Astrocyte (in vitro differentiated cells and primary cell): ENCODE measurements around the gene SLC25A17. TPM values are rescaled to one million over a fixed set of nuclear protein-coding genes. Genes with fewer than 3 reads are reported as not detected.

ENCODE experiments used
- DNase-seq: peaks from one replicate; pipeline ENCODE4 v3.0.0-alpha.2; 2010; ENCODE audit warnings: low read depth
- FAIRE-seq: peaks from 2 replicates; lab custom pipeline; 2011; peaks lifted over from hg19 to GRCh38; lab: Jason Lieb, UNC
- H2AFZ ChIP-seq: 2 replicates; pipeline ENCODE4 v1.6.0; 2012; ENCODE audit warnings: low read depth, low read length, inconsistent platforms
- H3K27ac ChIP-seq: 2 replicates; pipeline ENCODE4 v1.5.1; 2011; ENCODE audit warnings: low read depth, low read length, inconsistent platforms
- H3K27me3 ChIP-seq: 2 replicates; pipeline ENCODE4 v1.6.0; 2011; ENCODE audit warnings: low read length, inconsistent platforms; ENCODE audit not compliant: insufficient read depth
- H3K36me3 ChIP-seq: 2 replicates; pipeline ENCODE4 v1.5.1; 2011; ENCODE audit warnings: low read length, inconsistent platforms; ENCODE audit not compliant: insufficient read depth
- H3K4me1 ChIP-seq: 2 replicates; pipeline ENCODE4 v1.5.1; 2011; ENCODE audit warnings: low read length, inconsistent platforms; ENCODE audit not compliant: insufficient read depth
- H3K4me2 ChIP-seq: 2 replicates; pipeline ENCODE4 v1.6.0; 2012; ENCODE audit warnings: low read length, inconsistent platforms
- H3K4me3 ChIP-seq: 2 replicates; pipeline ENCODE4 v1.5.1; 2011; ENCODE audit warnings: low read depth, mild to moderate bottlenecking, low read length, inconsistent platforms; ENCODE audit not compliant: insufficient read depth
- H3K79me2 ChIP-seq: 2 replicates; pipeline ENCODE4 v1.6.0; 2012; ENCODE audit warnings: mild to moderate bottlenecking, low read length, inconsistent platforms; ENCODE audit not compliant: insufficient read depth
- H3K9ac ChIP-seq: 2 replicates; pipeline ENCODE4 v1.6.0; 2012; ENCODE audit warnings: mild to moderate bottlenecking, low read length, inconsistent platforms
- H3K9me3 ChIP-seq: 2 replicates; pipeline ENCODE4 v1.5.1; 2012; ENCODE audit warnings: low read depth, mild to moderate bottlenecking, low read length, inconsistent platforms; ENCODE audit not compliant: insufficient read depth
- H4K20me1 ChIP-seq: 2 replicates; pipeline ENCODE4 v1.6.0; 2012; ENCODE audit warnings: low read length, inconsistent platforms; ENCODE audit not compliant: insufficient read depth
- H3K27ac Mint-ChIP-seq: one replicate; pipeline ENCODE4 v1.8.0; 2021; ENCODE audit warnings: mild to moderate bottlenecking, mixed read lengths; ENCODE audit not compliant: unreplicated experiment
- H3K27me3 Mint-ChIP-seq: one replicate; pipeline ENCODE4 v1.8.0; 2021; ENCODE audit warnings: low read depth, mixed read lengths; ENCODE audit not compliant: unreplicated experiment
- H3K36me3 Mint-ChIP-seq: one replicate; pipeline ENCODE4 v1.8.0; 2021; ENCODE audit warnings: low read depth, mixed read lengths; ENCODE audit not compliant: unreplicated experiment
- H3K4me1 Mint-ChIP-seq: one replicate; pipeline ENCODE4 v1.8.0; 2021; ENCODE audit warnings: low read depth, mixed read lengths; ENCODE audit not compliant: unreplicated experiment
- H3K4me3 Mint-ChIP-seq: one replicate; pipeline ENCODE4 v1.8.0; 2021; ENCODE audit warnings: mild to moderate bottlenecking, moderate library complexity, mixed read lengths; ENCODE audit not compliant: unreplicated experiment
- H3K9me3 Mint-ChIP-seq: one replicate; pipeline ENCODE4 v1.8.0; 2021; ENCODE audit warnings: mild to moderate bottlenecking, mixed read lengths; ENCODE audit not compliant: unreplicated experiment
- EZH2 ChIP-seq: IDR thresholded peaks from 2 replicates; pipeline ENCODE4 v1.6.1; 2012; ENCODE audit warnings: mild to moderate bottlenecking, low read length, inconsistent platforms; ENCODE audit not compliant: insufficient read depth
- total RNA-seq: library from RNA; stranded (reverse); gene quantifications from 2 replicates; pipeline ENCODE4 v1.2.1, GENCODE V29; 2021
- TF ChIP-seq, protein P1 (sequence below): IDR thresholded peaks from 2 replicates; pipeline ENCODE4 v1.5.1; 2011; ENCODE audit warnings: low read depth, mild to moderate bottlenecking, inconsistent platforms, low read length, moderate library complexity; ENCODE audit not compliant: insufficient read depth

Gene SLC25A17
- total RNA-seq, 1 donor from 2014 or later: 24.8 TPM

GRCh38 chr22:40855071-40855978 is 36.2 kb upstream of the SLC25A17 start:
- peak overlapping the region; percentile 97 for H3K27ac ChIP-seq
- peak overlapping the region; percentile 87 for H3K4me3 ChIP-seq
- Mint-ChIP-seq H3K4me3 (peak overlapping the region; percentile 99), H3K27me3 (no peaks in the 10 kb centered on the region), H3K9me3 (no peaks in the 10 kb centered on the region), H3K27ac (peak overlapping the region; percentile 100), H3K36me3 (peaks cover 2% of the 10 kb centered on the region), H3K4me1 (peaks cover 34% of the 10 kb centered on the region)
- peaks cover 96% of the 10 kb centered on the region for H3K79me2 ChIP-seq
- H2AFZ ChIP-seq: no peak overlapping the region
- TF ChIP-seq, protein P1, sequence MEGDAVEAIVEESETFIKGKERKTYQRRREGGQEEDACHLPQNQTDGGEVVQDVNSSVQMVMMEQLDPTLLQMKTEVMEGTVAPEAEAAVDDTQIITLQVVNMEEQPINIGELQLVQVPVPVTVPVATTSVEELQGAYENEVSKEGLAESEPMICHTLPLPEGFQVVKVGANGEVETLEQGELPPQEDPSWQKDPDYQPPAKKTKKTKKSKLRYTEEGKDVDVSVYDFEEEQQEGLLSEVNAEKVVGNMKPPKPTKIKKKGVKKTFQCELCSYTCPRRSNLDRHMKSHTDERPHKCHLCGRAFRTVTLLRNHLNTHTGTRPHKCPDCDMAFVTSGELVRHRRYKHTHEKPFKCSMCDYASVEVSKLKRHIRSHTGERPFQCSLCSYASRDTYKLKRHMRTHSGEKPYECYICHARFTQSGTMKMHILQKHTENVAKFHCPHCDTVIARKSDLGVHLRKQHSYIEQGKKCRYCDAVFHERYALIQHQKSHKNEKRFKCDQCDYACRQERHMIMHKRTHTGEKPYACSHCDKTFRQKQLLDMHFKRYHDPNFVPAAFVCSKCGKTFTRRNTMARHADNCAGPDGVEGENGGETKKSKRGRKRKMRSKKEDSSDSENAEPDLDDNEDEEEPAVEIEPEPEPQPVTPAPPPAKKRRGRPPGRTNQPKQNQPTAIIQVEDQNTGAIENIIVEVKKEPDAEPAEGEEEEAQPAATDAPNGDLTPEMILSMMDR: no peak
- TF ChIP-seq EZH2: no peak
- DNase-seq (no peak), FAIRE-seq (no peak)
- no peaks in the 10 kb centered on the region for H3K9me3 ChIP-seq
- H3K27me3 ChIP-seq: no peaks in the 10 kb centered on the region
- peak overlapping the region; percentile 96 for H3K9ac ChIP-seq
- peaks cover 3% of the 10 kb centered on the region for H3K36me3 ChIP-seq
- peaks cover 5% of the 10 kb centered on the region for H3K4me1 ChIP-seq
- H3K4me2 ChIP-seq: peak overlapping the region; percentile 88
- H4K20me1 ChIP-seq: peaks cover 52% of the 10 kb centered on the region

DNA sequence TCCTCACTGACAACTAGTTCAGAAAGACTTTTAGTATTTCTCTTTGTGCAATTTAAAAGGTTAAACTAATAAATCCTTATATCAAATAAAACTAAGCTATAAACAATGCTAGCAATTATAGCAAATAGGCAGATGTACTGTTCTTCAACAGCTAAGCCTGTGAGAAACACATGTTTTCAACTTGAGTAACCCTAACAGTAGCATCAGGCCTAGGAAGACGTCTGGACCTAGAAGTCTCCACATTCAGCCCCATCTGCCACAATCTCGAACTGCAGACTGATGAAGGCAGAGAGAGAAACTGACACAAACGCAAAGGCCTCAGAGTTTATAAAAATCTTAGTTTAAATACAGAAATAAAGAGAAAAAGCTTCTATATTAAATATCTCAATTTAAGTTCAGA is 34.8 kb upstream of the SLC25A17 start:
- no peaks in the 10 kb centered on the region for H3K9me3 ChIP-seq
- Mint-ChIP-seq H3K9me3 (no peaks in the 10 kb centered on the region), H3K4me3 (peak overlapping the region; percentile 77), H3K27ac (peak overlapping the region; percentile 8), H3K27me3 (no peaks in the 10 kb centered on the region), H3K36me3 (peaks cover 2% of the 10 kb centered on the region), H3K4me1 (peaks cover 33% of the 10 kb centered on the region)
- peak overlapping the region; percentile 97 for H3K27ac ChIP-seq
- H3K9ac ChIP-seq: peak overlapping the region; percentile 96
- H3K36me3 ChIP-seq: peaks cover 11% of the 10 kb centered on the region
- TF ChIP-seq, protein P1: no peak
- TF ChIP-seq EZH2: no peak
- DNase-seq (no peak), FAIRE-seq (no peak)
- no peaks in the 10 kb centered on the region for H3K27me3 ChIP-seq
- H3K4me3 ChIP-seq: peak overlapping the region; percentile 87
- no peak overlapping the region for H2AFZ ChIP-seq
- peak overlapping the region; percentile 88 for H3K4me2 ChIP-seq
- peaks cover 5% of the 10 kb centered on the region for H3K4me1 ChIP-seq
- peaks cover 66% of the 10 kb centered on the region for H4K20me1 ChIP-seq
- H3K79me2 ChIP-seq: peaks cover 93% of the 10 kb centered on the region
